ENCODE results near the gene PDZD7. TPM values are rescaled to one million over a fixed set of nuclear protein-coding genes. Genes with fewer than 3 reads are reported as not detected.

PDZD7 gene
- total RNA-seq, 1 experiment from 2014 or later, result 6.1 TPM

DNA sequence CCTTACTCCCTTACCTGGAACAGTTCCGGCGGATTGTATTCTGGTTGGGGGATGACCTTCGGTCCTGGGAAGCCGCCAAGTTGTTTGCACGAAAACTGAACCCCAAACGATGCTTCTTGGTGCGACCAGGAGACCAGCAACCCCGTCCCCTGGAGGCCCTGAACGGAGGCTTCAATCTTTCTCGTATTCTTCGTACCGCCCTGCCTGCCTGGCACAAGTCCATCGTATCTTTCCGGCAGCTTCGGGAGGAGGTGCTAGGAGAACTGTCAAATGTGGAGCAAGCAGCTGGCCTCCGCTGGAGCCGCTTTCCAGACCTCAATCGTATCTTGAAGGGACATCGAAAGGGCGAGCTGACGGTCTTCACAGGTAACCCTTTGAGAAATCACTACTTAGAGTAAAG lies 41.8 kb downstream of the PDZD7 start:
- RAD21 ChIA-PET (ENCODE audit: low non-redundant PET in 1 of 2, low total read pairs in 2 of 2, uncharacterized antibody in 2 of 2, unreplicated experiment in 2 of 2), result no interaction called here
- H4K20me1 ChIP-seq (ENCODE audit: insufficient read depth), result no peaks in the 10 kb centered on the region; the same call in 1 of the 2 replicates
- no peaks in the 10 kb centered on the region for H3K27me3 ChIP-seq (ENCODE audit: insufficient read depth, low read length)
- peaks cover 62% of the 10 kb centered on the region for H3K79me2 ChIP-seq (ENCODE audit: insufficient read depth, low read length)
- intact Hi-C loops (cut with micrococcal nuclease), result no loop called here
- BruUV-seq (replicated peaks), result no TSS peak
- no peak for DNase-seq (ENCODE audit: low read depth, low spot score)
- ATAC-seq, result no peak
- 0 out of 2 replicates have a peak overlapping the region, but pooled peaks have one; percentile 96 for H3K9ac ChIP-seq (ENCODE audit: low read length)
- no peaks in the 10 kb centered on the region for H3K9me2 ChIP-seq (ENCODE audit: insufficient read depth)
- peaks cover 29 to 45% of the 10 kb centered on the region in 2 experiments for H3K36me3 ChIP-seq (ENCODE audit: control insufficient read depth in 1 of 2, insufficient read depth in 2 of 2, low read length in 2 of 2)
- H3K4me3 ChIP-seq (replicated peaks in 1 of 2; ENCODE audit: low read depth in 1 of 2, low read length in 2 of 2), result 0 out of 4 replicates have a peak overlapping the region, but pooled peaks of 1 of the 2 experiments have one; percentile 96
- H3K4me2 ChIP-seq (ENCODE audit: low read length), result peak overlapping the region; percentile 96
- CTCF ChIA-PET, result interaction anchor here (1.6 kb wide), 1 partner anchor 9 kb away, joined by 4 read pairs; no protein-coding TSS in a partner anchor
- H3K27ac ChIP-seq (ENCODE audit: low read depth, low read length), result no peak overlapping the region
- no peaks in the 10 kb centered on the region for H3K9me3 ChIP-seq (ENCODE audit: control insufficient read depth in 1 of 2, insufficient read depth in 1 of 2, low read depth in 1 of 2, low read length in 2 of 2)
- POLR2A ChIA-PET, result no interaction called here
- H2AFZ ChIP-seq (ENCODE audit: low read depth, low read length, poor library complexity, severe bottlenecking), result no peak overlapping the region
- TF ChIP-seq, protein P1, sequence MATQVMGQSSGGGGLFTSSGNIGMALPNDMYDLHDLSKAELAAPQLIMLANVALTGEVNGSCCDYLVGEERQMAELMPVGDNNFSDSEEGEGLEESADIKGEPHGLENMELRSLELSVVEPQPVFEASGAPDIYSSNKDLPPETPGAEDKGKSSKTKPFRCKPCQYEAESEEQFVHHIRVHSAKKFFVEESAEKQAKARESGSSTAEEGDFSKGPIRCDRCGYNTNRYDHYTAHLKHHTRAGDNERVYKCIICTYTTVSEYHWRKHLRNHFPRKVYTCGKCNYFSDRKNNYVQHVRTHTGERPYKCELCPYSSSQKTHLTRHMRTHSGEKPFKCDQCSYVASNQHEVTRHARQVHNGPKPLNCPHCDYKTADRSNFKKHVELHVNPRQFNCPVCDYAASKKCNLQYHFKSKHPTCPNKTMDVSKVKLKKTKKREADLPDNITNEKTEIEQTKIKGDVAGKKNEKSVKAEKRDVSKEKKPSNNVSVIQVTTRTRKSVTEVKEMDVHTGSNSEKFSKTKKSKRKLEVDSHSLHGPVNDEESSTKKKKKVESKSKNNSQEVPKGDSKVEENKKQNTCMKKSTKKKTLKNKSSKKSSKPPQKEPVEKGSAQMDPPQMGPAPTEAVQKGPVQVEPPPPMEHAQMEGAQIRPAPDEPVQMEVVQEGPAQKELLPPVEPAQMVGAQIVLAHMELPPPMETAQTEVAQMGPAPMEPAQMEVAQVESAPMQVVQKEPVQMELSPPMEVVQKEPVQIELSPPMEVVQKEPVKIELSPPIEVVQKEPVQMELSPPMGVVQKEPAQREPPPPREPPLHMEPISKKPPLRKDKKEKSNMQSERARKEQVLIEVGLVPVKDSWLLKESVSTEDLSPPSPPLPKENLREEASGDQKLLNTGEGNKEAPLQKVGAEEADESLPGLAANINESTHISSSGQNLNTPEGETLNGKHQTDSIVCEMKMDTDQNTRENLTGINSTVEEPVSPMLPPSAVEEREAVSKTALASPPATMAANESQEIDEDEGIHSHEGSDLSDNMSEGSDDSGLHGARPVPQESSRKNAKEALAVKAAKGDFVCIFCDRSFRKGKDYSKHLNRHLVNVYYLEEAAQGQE (IDR thresholded peaks at IDR 0.05; ENCODE audit: low read depth), result no peak
- TF ChIP-seq FOSL1 (IDR thresholded peaks at IDR 0.05; ENCODE audit: low read depth) (no peak), EZH2 (IDR thresholded peaks at IDR 0.05) (no peak), EGR1 (IDR thresholded peaks at IDR 0.05; ENCODE audit: low read depth) (no peak), SRF (IDR thresholded peaks at IDR 0.05; ENCODE audit: low read depth) (no peak), EZH2phosphoT487 (IDR thresholded peaks at IDR 0.05; ENCODE audit: borderline replicate concordance) (no peak), CEBPB (IDR thresholded peaks at IDR 0.05; ENCODE audit: low read depth) (no peak), ELF1 (IDR thresholded peaks at IDR 0.05; ENCODE audit: borderline replicate concordance, low read depth) (no peak), POLR2A (IDR thresholded peaks at IDR 0.05; ENCODE audit: borderline replicate concordance, extremely low read depth, insufficient read depth, insufficient read length) (no peak), SIN3A (IDR thresholded peaks at IDR 0.05; ENCODE audit: low read depth) (no peak), ZFX (IDR thresholded peaks at IDR 0.05) (no peak), TCF7L2 (IDR thresholded peaks at IDR 0.05; ENCODE audit: borderline replicate concordance, extremely low read depth, insufficient read depth, insufficient read length) (no peak), POLR2AphosphoS5 (IDR thresholded peaks at IDR 0.05; ENCODE audit: low read depth, low read length) (no peak)
- TF ChIP-seq, protein P2, sequence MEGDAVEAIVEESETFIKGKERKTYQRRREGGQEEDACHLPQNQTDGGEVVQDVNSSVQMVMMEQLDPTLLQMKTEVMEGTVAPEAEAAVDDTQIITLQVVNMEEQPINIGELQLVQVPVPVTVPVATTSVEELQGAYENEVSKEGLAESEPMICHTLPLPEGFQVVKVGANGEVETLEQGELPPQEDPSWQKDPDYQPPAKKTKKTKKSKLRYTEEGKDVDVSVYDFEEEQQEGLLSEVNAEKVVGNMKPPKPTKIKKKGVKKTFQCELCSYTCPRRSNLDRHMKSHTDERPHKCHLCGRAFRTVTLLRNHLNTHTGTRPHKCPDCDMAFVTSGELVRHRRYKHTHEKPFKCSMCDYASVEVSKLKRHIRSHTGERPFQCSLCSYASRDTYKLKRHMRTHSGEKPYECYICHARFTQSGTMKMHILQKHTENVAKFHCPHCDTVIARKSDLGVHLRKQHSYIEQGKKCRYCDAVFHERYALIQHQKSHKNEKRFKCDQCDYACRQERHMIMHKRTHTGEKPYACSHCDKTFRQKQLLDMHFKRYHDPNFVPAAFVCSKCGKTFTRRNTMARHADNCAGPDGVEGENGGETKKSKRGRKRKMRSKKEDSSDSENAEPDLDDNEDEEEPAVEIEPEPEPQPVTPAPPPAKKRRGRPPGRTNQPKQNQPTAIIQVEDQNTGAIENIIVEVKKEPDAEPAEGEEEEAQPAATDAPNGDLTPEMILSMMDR (IDR thresholded peaks at IDR 0.05 in 2 of 3, conservative IDR thresholded peaks at IDR 0.05 in 1 of 3; ENCODE audit: borderline replicate concordance in 1 of 3, insufficient read depth in 1 of 3, low read depth in 2 of 3, low read length in 2 of 3), result no peak
- TF ChIP-seq, protein P3, sequence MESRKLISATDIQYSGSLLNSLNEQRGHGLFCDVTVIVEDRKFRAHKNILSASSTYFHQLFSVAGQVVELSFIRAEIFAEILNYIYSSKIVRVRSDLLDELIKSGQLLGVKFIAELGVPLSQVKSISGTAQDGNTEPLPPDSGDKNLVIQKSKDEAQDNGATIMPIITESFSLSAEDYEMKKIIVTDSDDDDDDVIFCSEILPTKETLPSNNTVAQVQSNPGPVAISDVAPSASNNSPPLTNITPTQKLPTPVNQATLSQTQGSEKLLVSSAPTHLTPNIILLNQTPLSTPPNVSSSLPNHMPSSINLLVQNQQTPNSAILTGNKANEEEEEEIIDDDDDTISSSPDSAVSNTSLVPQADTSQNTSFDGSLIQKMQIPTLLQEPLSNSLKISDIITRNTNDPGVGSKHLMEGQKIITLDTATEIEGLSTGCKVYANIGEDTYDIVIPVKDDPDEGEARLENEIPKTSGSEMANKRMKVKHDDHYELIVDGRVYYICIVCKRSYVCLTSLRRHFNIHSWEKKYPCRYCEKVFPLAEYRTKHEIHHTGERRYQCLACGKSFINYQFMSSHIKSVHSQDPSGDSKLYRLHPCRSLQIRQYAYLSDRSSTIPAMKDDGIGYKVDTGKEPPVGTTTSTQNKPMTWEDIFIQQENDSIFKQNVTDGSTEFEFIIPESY (IDR thresholded peaks at IDR 0.05; ENCODE audit: extremely low read depth, insufficient replicate concordance, low read length), result no peak
- TF ChIP-seq, protein P4, sequence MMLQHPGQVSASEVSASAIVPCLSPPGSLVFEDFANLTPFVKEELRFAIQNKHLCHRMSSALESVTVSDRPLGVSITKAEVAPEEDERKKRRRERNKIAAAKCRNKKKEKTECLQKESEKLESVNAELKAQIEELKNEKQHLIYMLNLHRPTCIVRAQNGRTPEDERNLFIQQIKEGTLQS (IDR thresholded peaks at IDR 0.05), result no peak
- TF ChIP-seq, protein P5, sequence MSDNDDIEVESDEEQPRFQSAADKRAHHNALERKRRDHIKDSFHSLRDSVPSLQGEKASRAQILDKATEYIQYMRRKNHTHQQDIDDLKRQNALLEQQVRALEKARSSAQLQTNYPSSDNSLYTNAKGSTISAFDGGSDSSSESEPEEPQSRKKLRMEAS (IDR thresholded peaks at IDR 0.05), result no peak
- peaks cover 10 to 33% of the 10 kb centered on the region in 2 experiments; a peak in 3 of 4 replicates for H3K4me1 ChIP-seq (ENCODE audit: control insufficient read depth in 1 of 2, insufficient read depth in 2 of 2, low read length in 2 of 2)
